ENCODE data around the gene ANKRD35.
A peak's percentile ranks its signal among the peaks of the same experiment; 100 is the strongest.
"Not testable (repeated sequence)": the region's sequence is repeated elsewhere in the genome, so short reads cannot be mapped to it uniquely, and the experiment has no call there.

The ANKRD35 gene

GRCh38 chr1:145845144-145845513 lies 40.5 kb downstream of the ANKRD35 start:
- DNase-seq (ENCODE audit: low spot score): no peak
- peak overlapping the region; percentile 69 for H3K4me3 ChIP-seq
- no peak for TF ChIP-seq CTCF (IDR thresholded peaks at IDR 0.05)
- peak overlapping the region; percentile 67 to 84 for H3K27ac ChIP-seq

- no peak for TF ChIP-seq CTCF (IDR thresholded peaks at IDR 0.05)
- Histone ChIP-seq H3K4me3 (no peak overlapping the region), H3K27ac (no peak overlapping the region)
- no peak for DNase-seq (ENCODE audit: low spot score)
These were observed 42.6 kb downstream of the ANKRD35 start for GRCh38 chr1:145843031-145843430.

- no peak for DNase-seq (ENCODE audit: low spot score)
- TF ChIP-seq CTCF (IDR thresholded peaks at IDR 0.05): no peak
- H3K4me3 ChIP-seq: no peak overlapping the region
- H3K27ac ChIP-seq: no peak overlapping the region
These were observed 48.0 kb downstream of the ANKRD35 start for GRCh38 chr1:145837656-145838055.

DNA sequence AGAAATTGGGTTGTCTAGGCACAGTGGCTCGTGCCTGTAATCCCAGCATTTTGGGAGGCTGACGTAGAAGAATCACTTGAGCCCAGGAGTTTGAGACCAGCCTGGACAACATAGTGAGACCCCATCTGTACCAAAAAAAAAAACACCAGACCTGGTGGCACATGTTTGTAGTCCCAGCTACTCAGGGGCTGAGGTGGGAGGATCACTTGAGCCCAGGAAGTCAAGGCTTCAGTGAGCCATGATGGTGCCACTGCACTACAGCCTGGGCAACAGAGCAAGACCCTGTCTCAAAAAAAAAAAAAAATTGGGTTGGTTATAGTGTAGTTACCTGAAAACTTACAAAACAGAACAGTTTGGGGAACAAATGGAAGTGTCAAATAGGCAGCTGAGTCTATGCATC lies 54.9 kb downstream of the ANKRD35 start:
- H3K27ac ChIP-seq; DNase-seq (ENCODE audit: low spot score); H3K4me3 ChIP-seq: not testable (repeated sequence)

- no peak overlapping the region for H3K4me3 ChIP-seq
- H3K27ac ChIP-seq: no peak overlapping the region
- no peak for TF ChIP-seq CTCF (IDR thresholded peaks at IDR 0.05)
- DNase-seq (ENCODE audit: low spot score): no peak
These were observed 57.2 kb downstream of the ANKRD35 start for GRCh38 chr1:145828367-145829026.

DNA sequence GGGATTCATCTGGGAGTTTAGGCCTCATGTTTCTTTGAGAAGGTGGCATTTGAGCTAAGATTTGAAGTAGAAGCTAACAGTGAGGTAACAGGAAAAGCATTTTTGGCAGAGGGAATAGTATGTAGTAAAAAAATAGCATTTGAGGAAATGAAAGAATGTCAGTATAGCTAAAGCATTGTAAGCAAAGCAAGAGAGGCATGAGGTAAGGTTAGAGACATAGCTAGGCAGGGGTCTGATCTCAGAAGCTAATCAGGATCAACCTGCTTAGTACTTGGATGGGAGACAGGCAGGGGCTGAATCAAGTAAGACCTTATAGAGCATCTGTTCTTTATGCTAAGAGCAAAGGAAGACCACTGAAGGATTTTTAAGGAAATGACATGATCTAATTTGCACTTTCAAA lies 57.7 kb downstream of the ANKRD35 start:
- no peak for TF ChIP-seq CTCF (IDR thresholded peaks at IDR 0.05)
- Histone ChIP-seq H3K27ac (no peak overlapping the region), H3K4me3 (no peak overlapping the region)
- DNase-seq (ENCODE audit: low spot score): no peak

DNA sequence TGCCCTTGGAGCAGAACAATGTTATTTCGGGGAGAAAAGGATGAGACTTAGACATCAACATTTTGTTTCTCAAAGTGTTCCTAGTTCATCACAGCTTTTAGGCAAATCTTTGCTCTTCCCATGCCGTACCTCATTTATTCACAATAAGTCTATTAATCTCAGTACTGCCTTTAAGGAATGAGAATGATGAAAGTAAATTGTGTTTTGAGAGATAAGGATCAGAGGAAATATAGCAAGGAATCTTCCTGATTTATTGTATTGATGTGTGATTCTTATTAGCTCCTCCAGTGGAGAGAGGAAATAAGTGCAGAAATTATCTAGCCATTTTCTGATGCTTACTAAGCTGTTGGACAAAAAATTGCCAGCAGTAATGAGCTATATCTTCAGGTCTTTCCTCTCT lies 59.6 kb downstream of the ANKRD35 start:
- no peak for TF ChIP-seq CTCF (IDR thresholded peaks at IDR 0.05)
- DNase-seq (ENCODE audit: low spot score): no peak
- Histone ChIP-seq H3K27ac (no peak overlapping the region), H3K4me3 (no peak overlapping the region)

GRCh38 chr1:145824499-145824842 lies 61.2 kb downstream of the ANKRD35 start:
- DNase-seq (ENCODE audit: low spot score): no peak
- H3K4me3 ChIP-seq: peak overlapping the region; percentile 71
- H3K27ac ChIP-seq: peak overlapping the region; percentile 71 to 92
- no peak for TF ChIP-seq CTCF (IDR thresholded peaks at IDR 0.05)
